ENCODE data around the gene KIF14. TPM values are rescaled to one million over a fixed set of nuclear protein-coding genes. Genes with fewer than 3 reads are reported as not detected.
A peak's percentile ranks its signal among the peaks of the same experiment; 100 is the strongest.

The KIF14 gene
- total and polyA plus RNA-seq, 2 of the 8 experiments (the other 6 are each of a cell fraction or from before 2014, with no cell fraction given) = 2.6 to 23.3 TPM

DNA sequence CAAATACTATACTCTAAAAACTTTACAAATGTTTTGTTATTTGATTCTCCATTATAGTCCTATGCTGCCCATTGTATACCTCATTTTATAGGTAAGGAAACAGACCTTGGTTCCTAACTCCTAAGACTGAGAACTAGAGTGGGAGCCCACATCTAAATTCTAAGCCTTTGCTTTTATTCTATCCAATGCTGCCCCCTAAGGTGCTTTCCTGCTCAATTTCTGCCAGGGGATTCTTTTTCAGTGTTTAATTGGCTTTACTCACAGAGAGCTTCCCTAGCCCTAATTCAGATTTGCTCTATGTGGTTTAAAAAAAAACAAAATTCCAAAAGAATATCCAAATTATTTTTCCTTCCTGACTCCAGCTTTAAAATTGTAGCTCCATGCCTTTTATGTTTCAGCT lies 64.5 kb downstream of the KIF14 start:
- POLR2A ChIA-PET (ENCODE audit: partially characterized antibody) = no interaction called here
- no peak overlapping the region for H3K14ac ChIP-seq (ENCODE audit: insufficient read length)
- no peak overlapping the region for H2BK12ac ChIP-seq (ENCODE audit: low read depth, low read length)
- FAIRE-seq (no peak), DNase-seq (ENCODE audit: low read depth in 1 of 2, low spot score in 2 of 2) (no peak)
- no peak overlapping the region for H3K4me3 ChIP-seq (ENCODE audit: extremely low read depth in 1 of 4, insufficient read depth in 2 of 4, low read depth in 3 of 4, low read length in 4 of 4)
- no peak overlapping the region for H3K9ac ChIP-seq (replicated peaks in 1 of 4; ENCODE audit: extremely low read depth in 1 of 4, low read depth in 3 of 4, low read length in 3 of 4)
- H3K4me1 ChIP-seq (replicated peaks in 1 of 4; ENCODE audit: control insufficient read depth in 3 of 4, insufficient read depth in 4 of 4, low read length in 3 of 4) = no peaks in the 10 kb centered on the region
- no peak overlapping the region for H4K5ac ChIP-seq (ENCODE audit: insufficient read length, low read depth, low read length)
- no peak overlapping the region for H3K27ac ChIP-seq (ENCODE audit: low read depth, low read length)
- CTCF ChIA-PET (ENCODE audit: partially characterized antibody) = interaction anchor here (0.6 to 2.4 kb wide), 11 partner anchors 9 to 416 kb away, joined by 3 to 12 read pairs (median 5); partner anchors contain the start of gene KIF14
- no peak overlapping the region for H3K18ac ChIP-seq (ENCODE audit: extremely low read depth, low read length)
- H3K23ac ChIP-seq (ENCODE audit: insufficient read length) = no peak overlapping the region
- no peaks in the 10 kb centered on the region for H3K27me3 ChIP-seq (replicated peaks in 1 of 4; ENCODE audit: control insufficient read depth in 3 of 4, extremely low read depth in 1 of 4, insufficient read depth in 3 of 4, low read length in 3 of 4)
- H2AK5ac ChIP-seq (ENCODE audit: low read depth, low read length) = no peak overlapping the region
- H3K79me2 ChIP-seq (ENCODE audit: control insufficient read depth in 1 of 2, insufficient read depth in 2 of 2, low read length in 2 of 2) = no peaks in the 10 kb centered on the region
- H3K56ac ChIP-seq (replicated peaks; ENCODE audit: insufficient read length, low read depth, low read length) = no peak overlapping the region
- no peak overlapping the region for H3K4me2 ChIP-seq (ENCODE audit: insufficient read depth in 1 of 2, low read depth in 2 of 2, low read length in 2 of 2)
- H2AFZ ChIP-seq (ENCODE audit: low read length) = no peak overlapping the region
- H2BK15ac ChIP-seq (ENCODE audit: low read length) = no peak overlapping the region
- H2BK5ac ChIP-seq (ENCODE audit: low read depth, low read length) = no peak overlapping the region
- no peak overlapping the region for H4K8ac ChIP-seq (ENCODE audit: extremely low read depth, insufficient read depth, low read length)
- no peaks in the 10 kb centered on the region for H4K20me1 ChIP-seq (replicated peaks in 1 of 2; ENCODE audit: control insufficient read depth in 1 of 2, insufficient read depth in 2 of 2, low read length in 2 of 2)
- no peak overlapping the region for H2BK120ac ChIP-seq (replicated peaks; ENCODE audit: low read depth, low read length)
- H3K4ac ChIP-seq (replicated peaks; ENCODE audit: insufficient read length, low read depth, low read length) = no peak overlapping the region
- H3K9me3 ChIP-seq (ENCODE audit: insufficient read depth in 2 of 2, low read depth in 1 of 2, low read length in 1 of 2) = no peaks in the 10 kb centered on the region
- no peak overlapping the region for H2BK20ac ChIP-seq (ENCODE audit: low read length)
- H3K79me1 ChIP-seq (ENCODE audit: low read depth, low read length) = no peaks in the 10 kb centered on the region
- H3K36me3 ChIP-seq (ENCODE audit: control insufficient read depth in 2 of 4, insufficient read depth in 4 of 4, low read length in 3 of 4) = peaks cover 7 to 26% (median 18%) of the 10 kb centered on the region in 4 experiments
- H3K23me2 ChIP-seq (ENCODE audit: low read depth, low read length) = no peaks in the 10 kb centered on the region
- no peak for TF ChIP-seq POU5F1 (IDR thresholded peaks at IDR 0.05; ENCODE audit: low read depth, low read length)
- TF ChIP-seq, protein P1, sequence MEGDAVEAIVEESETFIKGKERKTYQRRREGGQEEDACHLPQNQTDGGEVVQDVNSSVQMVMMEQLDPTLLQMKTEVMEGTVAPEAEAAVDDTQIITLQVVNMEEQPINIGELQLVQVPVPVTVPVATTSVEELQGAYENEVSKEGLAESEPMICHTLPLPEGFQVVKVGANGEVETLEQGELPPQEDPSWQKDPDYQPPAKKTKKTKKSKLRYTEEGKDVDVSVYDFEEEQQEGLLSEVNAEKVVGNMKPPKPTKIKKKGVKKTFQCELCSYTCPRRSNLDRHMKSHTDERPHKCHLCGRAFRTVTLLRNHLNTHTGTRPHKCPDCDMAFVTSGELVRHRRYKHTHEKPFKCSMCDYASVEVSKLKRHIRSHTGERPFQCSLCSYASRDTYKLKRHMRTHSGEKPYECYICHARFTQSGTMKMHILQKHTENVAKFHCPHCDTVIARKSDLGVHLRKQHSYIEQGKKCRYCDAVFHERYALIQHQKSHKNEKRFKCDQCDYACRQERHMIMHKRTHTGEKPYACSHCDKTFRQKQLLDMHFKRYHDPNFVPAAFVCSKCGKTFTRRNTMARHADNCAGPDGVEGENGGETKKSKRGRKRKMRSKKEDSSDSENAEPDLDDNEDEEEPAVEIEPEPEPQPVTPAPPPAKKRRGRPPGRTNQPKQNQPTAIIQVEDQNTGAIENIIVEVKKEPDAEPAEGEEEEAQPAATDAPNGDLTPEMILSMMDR (IDR thresholded peaks at IDR 0.05; ENCODE audit: control extremely low read depth in 1 of 3, insufficient read depth in 1 of 3, low read depth in 1 of 3, low read length in 3 of 3) = peak in 1 of 3 experiments; percentile 10; a peak in 1 of 4 replicates
- peak; percentile 37 to 55 for TF ChIP-seq RAD21 (IDR thresholded peaks at IDR 0.05 in 1 of 2, conservative IDR thresholded peaks at IDR 0.05 in 1 of 2; ENCODE audit: low read depth in 2 of 2, low read length in 2 of 2)
- no peak overlapping the region for H4K91ac ChIP-seq (replicated peaks; ENCODE audit: insufficient read length, low read length)

All from H1 (cell line).